Chondrocyte (in vitro differentiated cells): Measurements from ENCODE around the gene HOXB5. TPM values are rescaled to one million over a fixed set of nuclear protein-coding genes. Genes with fewer than 3 reads are reported as not detected.

Source experiments
- DNase-seq: peaks from one replicate; pipeline ENCODE4 v3.0.0; 2021; ENCODE audit warnings: mixed read lengths, low spot score
- H3K27ac Mint-ChIP-seq: one replicate; pipeline ENCODE4 v1.8.0; 2021; ENCODE audit warnings: mild to moderate bottlenecking, moderate library complexity, mixed read lengths; ENCODE audit not compliant: unreplicated experiment
- H3K27me3 Mint-ChIP-seq: 2 replicates; pipeline ENCODE4 v1.8.0; 2021; ENCODE audit warnings: low read depth, mixed read lengths
- H3K36me3 Mint-ChIP-seq: 2 replicates; pipeline ENCODE4 v1.8.0; 2021; ENCODE audit warnings: low read depth, mixed read lengths
- H3K4me1 Mint-ChIP-seq: 2 replicates; pipeline ENCODE4 v1.8.0; 2021; ENCODE audit warnings: low read depth, mild to moderate bottlenecking, mixed read lengths
- H3K4me3 Mint-ChIP-seq: one replicate; pipeline ENCODE4 v1.8.0; 2021; ENCODE audit warnings: mild to moderate bottlenecking, moderate library complexity, mixed read lengths; ENCODE audit not compliant: unreplicated experiment
- H3K9me3 Mint-ChIP-seq: 2 replicates; pipeline ENCODE4 v1.8.0; 2021; ENCODE audit warnings: low read depth, mixed read lengths
- total RNA-seq: library from RNA; stranded (reverse); gene quantifications from 3 replicates; pipeline ENCODE4 v1.2.1, GENCODE V29; 2021
- TF ChIP-seq, protein P1 (sequence below): fragments of 200-600 bp; sonication (generic); IDR thresholded peaks from 2 replicates; pipeline ENCODE4 v1.5.0; 2021; ENCODE audit warnings: antibody characterized with exemption, mild to moderate bottlenecking, moderate library complexity

The HOXB5 gene
- total RNA-seq, 1 donor from 2014 or later: not detected

DNA sequence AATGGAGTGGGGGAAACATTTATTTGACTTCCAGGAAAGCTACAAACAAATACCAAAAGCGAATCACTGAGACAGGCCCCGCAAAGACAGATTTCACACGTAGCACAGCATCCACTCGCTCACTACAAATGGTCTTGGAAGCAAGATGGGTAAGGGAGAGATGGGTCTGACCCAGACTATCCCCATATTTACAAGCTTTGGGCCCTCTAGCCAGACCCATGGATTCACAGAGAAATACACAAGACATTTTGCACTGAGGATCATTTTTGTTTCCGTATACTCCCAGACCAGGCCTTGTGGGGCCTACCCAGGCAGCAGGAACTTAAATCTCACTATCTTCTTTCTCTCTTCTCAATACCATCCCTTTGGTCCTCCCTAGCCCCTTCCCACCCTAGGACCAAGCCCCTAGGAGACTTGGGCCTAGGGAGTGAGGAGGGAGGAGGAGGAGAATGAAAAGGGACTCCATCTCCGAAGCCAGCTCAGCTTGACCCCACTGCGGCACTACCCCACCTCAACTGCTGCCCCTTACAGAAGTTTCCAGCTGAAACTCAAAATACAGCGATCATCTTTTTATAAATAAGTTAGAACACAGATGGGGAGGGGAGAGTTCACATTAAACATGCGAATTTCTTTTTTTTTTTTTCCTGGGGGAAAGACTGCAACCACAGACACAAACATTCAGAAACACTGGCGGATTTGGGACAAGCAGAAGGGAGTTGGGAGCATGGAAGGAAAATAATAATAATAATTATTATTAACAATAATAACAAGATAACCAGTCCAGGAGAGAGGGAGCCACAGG is 2.1 kb downstream of the HOXB5 start:
- TF ChIP-seq, protein P1, sequence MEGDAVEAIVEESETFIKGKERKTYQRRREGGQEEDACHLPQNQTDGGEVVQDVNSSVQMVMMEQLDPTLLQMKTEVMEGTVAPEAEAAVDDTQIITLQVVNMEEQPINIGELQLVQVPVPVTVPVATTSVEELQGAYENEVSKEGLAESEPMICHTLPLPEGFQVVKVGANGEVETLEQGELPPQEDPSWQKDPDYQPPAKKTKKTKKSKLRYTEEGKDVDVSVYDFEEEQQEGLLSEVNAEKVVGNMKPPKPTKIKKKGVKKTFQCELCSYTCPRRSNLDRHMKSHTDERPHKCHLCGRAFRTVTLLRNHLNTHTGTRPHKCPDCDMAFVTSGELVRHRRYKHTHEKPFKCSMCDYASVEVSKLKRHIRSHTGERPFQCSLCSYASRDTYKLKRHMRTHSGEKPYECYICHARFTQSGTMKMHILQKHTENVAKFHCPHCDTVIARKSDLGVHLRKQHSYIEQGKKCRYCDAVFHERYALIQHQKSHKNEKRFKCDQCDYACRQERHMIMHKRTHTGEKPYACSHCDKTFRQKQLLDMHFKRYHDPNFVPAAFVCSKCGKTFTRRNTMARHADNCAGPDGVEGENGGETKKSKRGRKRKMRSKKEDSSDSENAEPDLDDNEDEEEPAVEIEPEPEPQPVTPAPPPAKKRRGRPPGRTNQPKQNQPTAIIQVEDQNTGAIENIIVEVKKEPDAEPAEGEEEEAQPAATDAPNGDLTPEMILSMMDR: no peak
- no peak overlapping the region for H3K4me3 Mint-ChIP-seq
- DNase-seq: no peak
- H3K4me1 Mint-ChIP-seq: peaks cover 9% of the 10 kb centered on the region
- peaks cover 2% of the 10 kb centered on the region for H3K36me3 Mint-ChIP-seq
- no peak overlapping the region for H3K27ac Mint-ChIP-seq
- H3K27me3 Mint-ChIP-seq: peaks cover 94% of the 10 kb centered on the region
- no peaks in the 10 kb centered on the region for H3K9me3 Mint-ChIP-seq

- DNase-seq: no peak
- TF ChIP-seq, protein P1: no peak
- Mint-ChIP-seq H3K4me1 (peaks cover 10% of the 10 kb centered on the region), H3K27me3 (peaks cover 96% of the 10 kb centered on the region), H3K4me3 (no peak overlapping the region), H3K36me3 (no peaks in the 10 kb centered on the region), H3K27ac (no peak overlapping the region), H3K9me3 (no peaks in the 10 kb centered on the region)
These were observed 2.9 kb downstream of the HOXB5 start for GRCh38 chr17:48590607-48591161.

DNA sequence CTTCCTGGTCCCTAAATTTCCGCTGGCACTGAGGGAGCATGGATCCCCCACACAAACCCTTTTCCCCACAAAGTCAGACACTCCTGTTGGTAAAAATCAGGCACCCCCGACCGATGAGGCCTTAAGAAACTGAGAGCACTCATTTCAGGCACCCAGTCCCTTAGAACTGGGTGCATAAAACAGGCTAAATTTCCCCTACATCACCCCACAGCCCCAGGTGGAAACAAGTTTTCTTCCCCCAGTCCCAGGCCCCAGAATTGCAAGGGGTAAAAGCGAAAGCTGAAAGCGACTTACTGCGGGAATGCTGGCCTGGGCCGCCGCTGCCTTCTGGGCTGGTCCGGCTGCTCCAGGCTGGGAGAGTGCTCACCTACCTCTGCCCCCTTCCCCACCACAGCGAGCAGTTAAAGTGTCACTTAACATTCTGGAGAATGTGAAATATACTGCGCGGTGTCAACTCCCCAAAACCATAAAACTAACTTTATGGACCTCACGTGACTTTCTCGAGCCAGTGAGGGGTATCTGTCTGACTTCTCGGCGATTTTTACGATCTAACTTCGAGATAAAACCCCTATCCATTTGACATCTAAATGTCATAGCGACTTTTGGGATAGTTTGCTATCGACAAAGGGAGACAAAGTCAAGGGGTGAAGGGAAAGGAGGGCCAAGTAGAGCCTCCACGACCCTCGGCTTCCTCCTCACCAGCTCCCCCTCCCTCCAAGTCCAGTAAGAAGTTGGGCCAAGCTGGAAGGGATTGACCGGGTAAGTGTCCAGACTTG is 3.6 kb downstream of the HOXB5 start, which contains the start of gene HOXB3:
TSS of gene HOXB3 (minus strand) at position 411 of the 776 bp plus-strand sequence. CDS start 37,767 bp downstream, outside the sequence.
- no peak within 1 kb of the TSS for H3K27ac Mint-ChIP-seq

GRCh38 chr17:48589060-48589830 is 4.3 kb downstream of the HOXB5 start:
- TF ChIP-seq, protein P1: no peak
- Mint-ChIP-seq H3K27me3 (peaks cover 93% of the 10 kb centered on the region), H3K4me1 (peaks cover 17% of the 10 kb centered on the region), H3K9me3 (no peaks in the 10 kb centered on the region), H3K27ac (no peak overlapping the region), H3K4me3 (no peak overlapping the region), H3K36me3 (no peaks in the 10 kb centered on the region)
- no peak for DNase-seq

More for the DNA sequence above, 3.6 kb downstream of the HOXB5 start, which contains the start of gene HOXB3:
- no peak for DNase-seq
- TF ChIP-seq, protein P1: no peak
- Mint-ChIP-seq H3K36me3 (no peaks in the 10 kb centered on the region), H3K4me1 (peaks cover 17% of the 10 kb centered on the region), H3K27me3 (peaks cover 96% of the 10 kb centered on the region), H3K4me3 (no peak within 1 kb of the TSS), H3K9me3 (no peaks in the 10 kb centered on the region)
